Measurements from ENCODE around the gene NR1H3.

Gene NR1H3

GRCh38 chr11:47244448-47245350, 13.1 kb upstream of the NR1H3 start:
- no peak for DNase-seq (ENCODE audit: low spot score)

GRCh38 chr11:47245611-47246357, 12.0 kb upstream of the NR1H3 start:
- DNase-seq (ENCODE audit: low spot score) = no peak

GRCh38 chr11:47247502-47247901, 10.3 kb upstream of the NR1H3 start:
- DNase-seq (ENCODE audit: low spot score) = no peak

- DNase-seq (ENCODE audit: low spot score) = no peak
Observed at GRCh38 chr11:47248304-47248663, 9.5 kb upstream of the NR1H3 start.

GRCh38 chr11:47248664-47249377, 9.0 kb upstream of the NR1H3 start, which contains the start of gene ACP2:
Gene ACP2, minus strand, starts transcription at chr11:47248814. Its CDS starts 25 bp downstream, at chr11:47248789.
- DNase-seq (ENCODE audit: low spot score) = peak; percentile 82

- DNase-seq (ENCODE audit: low spot score) = no peak
Observed at GRCh38 chr11:47249378-47249715, 8.4 kb upstream of the NR1H3 start.

- DNase-seq (ENCODE audit: low spot score) = no peak
Observed at GRCh38 chr11:47251751-47252150, 6.0 kb upstream of the NR1H3 start.

GRCh38 chr11:47253660-47254059, 4.1 kb upstream of the NR1H3 start:
- DNase-seq (ENCODE audit: low spot score) = no peak

GRCh38 chr11:47254386-47254785, 3.4 kb upstream of the NR1H3 start:
- no peak for DNase-seq (ENCODE audit: low spot score)

- DNase-seq (ENCODE audit: low spot score) = no peak
Observed at GRCh38 chr11:47256374-47256773, 1.4 kb upstream of the NR1H3 start.

GRCh38 chr11:47257177-47257516, 649 bp upstream of the NR1H3 start:
- no peak for DNase-seq (ENCODE audit: low spot score)

GRCh38 chr11:47258317-47258902, 614 bp downstream of the NR1H3 start:
- no peak for DNase-seq (ENCODE audit: low spot score)

GRCh38 chr11:47259232-47259977, 1.6 kb downstream of the NR1H3 start:
- peak; percentile 60 for DNase-seq (ENCODE audit: low spot score)

GRCh38 chr11:47260366-47260765, 2.6 kb downstream of the NR1H3 start:
- no peak for DNase-seq (ENCODE audit: low spot score)

GRCh38 chr11:47261291-47261800, 3.5 kb downstream of the NR1H3 start:
- no peak for DNase-seq (ENCODE audit: low spot score)

- DNase-seq (ENCODE audit: low spot score) = no peak
Observed at GRCh38 chr11:47264119-47264518, 6.3 kb downstream of the NR1H3 start.

GRCh38 chr11:47264521-47264920, 6.7 kb downstream of the NR1H3 start:
- DNase-seq (ENCODE audit: low spot score) = no peak

GRCh38 chr11:47267876-47268275, 10.1 kb downstream of the NR1H3 start:
- no peak for DNase-seq (ENCODE audit: low spot score)

- DNase-seq (ENCODE audit: low spot score) = no peak
Observed at GRCh38 chr11:47268448-47269001, 10.7 kb downstream of the NR1H3 start.

- DNase-seq (ENCODE audit: low spot score) = peak; percentile 83
Observed at GRCh38 chr11:47269002-47269828, 11.4 kb downstream of the NR1H3 start.

Data from COLO829 (cell line).